Activated CD8-positive, alpha-beta memory T cell treated with anti-CD3 and anti-CD28 coated beads, Interleukin-2, amount 10 ng/mL, durations not matched to agents 7 days and 5 days (primary cell): ENCODE data around the gene VPS37B. TPM values are rescaled to one million over a fixed set of nuclear protein-coding genes. Genes with fewer than 3 reads are reported as not detected.

ENCODE experiments used
- ATAC-seq: fragments of 150-1000 bp; cut with Tn5 transposase; one replicate; pipeline ENCODE4 v1.10.0; 2021; ENCODE audit warnings: moderate library complexity
- CTCF ChIA-PET: fragments of 350-600 bp; sonication (Branson Sonifier 250); formaldehyde crosslinking; loops from one replicate; lab custom pipeline; 2021; ENCODE audit warnings: antibody characterized with exemption; lab: Charles Lee
- DNase-seq: peaks from one replicate; pipeline ENCODE4 v3.0.0-alpha.2; 2020
- H3K27ac Mint-ChIP-seq: one replicate; pipeline ENCODE4 v1.8.0; 2021; ENCODE audit warnings: mild to moderate bottlenecking, mixed read lengths
- H3K27me3 Mint-ChIP-seq: one replicate; pipeline ENCODE4 v1.8.0; 2021; ENCODE audit warnings: mixed read lengths
- H3K36me3 Mint-ChIP-seq: one replicate; pipeline ENCODE4 v1.8.0; 2021; ENCODE audit warnings: mild to moderate bottlenecking, mixed read lengths
- H3K4me1 Mint-ChIP-seq: one replicate; pipeline ENCODE4 v1.8.0; 2021; ENCODE audit warnings: mixed read lengths
- H3K4me3 Mint-ChIP-seq: one replicate; pipeline ENCODE4 v1.8.0; 2021; ENCODE audit warnings: mild to moderate bottlenecking, moderate library complexity, mixed read lengths
- H3K9me3 Mint-ChIP-seq: one replicate; pipeline ENCODE4 v1.8.0; 2022; ENCODE audit warnings: low read depth, mixed read lengths
- total RNA-seq, 2 experiments: library from RNA; stranded (reverse); gene quantifications; one replicate each; pipeline ENCODE4 v1.2.3, GENCODE V29; 2021

Gene VPS37B
- total RNA-seq, 2 experiments from 2014 or later, result 25.7 to 29.7 TPM

DNA sequence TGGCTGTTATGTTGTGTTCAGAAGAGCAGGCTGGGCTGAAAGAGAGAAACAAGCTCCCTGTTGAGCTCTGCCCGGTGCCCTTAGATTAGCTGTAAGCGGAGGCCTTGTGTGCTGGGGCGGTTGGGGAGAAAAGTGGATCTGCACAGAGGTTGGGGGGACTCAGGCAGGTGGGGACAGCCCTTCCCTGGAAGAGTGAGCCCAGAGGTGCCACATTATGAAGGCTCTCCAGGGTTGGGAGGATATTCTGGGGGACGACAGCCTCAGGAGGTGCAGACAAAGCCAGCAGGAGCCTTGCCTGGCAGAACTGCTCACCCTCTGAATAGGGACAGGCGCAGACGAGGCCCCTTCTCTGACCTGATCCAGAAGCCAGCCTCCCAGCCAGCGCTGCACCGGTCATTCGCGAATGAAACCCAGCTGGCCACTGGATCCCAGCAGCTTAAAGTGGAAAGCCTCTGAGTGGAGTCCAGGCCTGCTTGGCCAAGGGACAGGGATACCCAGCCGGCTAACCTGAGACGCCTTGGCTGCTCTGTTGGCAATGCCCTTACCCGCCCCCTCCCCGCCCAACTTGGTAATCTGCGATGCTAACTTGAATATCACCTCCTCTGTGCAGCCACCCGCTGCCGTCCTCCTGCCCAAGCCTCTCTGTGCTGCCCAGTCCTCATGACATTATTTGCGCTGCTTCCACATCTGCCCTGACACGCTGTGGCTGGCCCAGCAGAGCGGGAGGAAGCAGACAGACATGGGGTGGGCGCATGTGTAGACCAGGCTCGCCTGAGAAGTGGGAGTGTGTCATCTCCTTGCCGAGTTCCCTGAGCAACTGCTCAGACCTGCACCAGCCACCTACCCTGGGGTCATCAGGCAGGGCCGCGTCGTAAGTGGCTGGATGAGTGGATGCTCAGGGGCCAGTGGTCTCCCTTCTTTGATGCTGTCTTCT, 55.1 kb downstream of the VPS37B start:
- CTCF ChIA-PET, result interaction anchor here (0.8 kb wide), 1 partner anchor 46 kb away, joined by 3 read pairs; no protein-coding TSS in a partner anchor
- no peaks in the 10 kb centered on the region for H3K27me3 Mint-ChIP-seq
- no peak overlapping the region for H3K4me3 Mint-ChIP-seq
- H3K9me3 Mint-ChIP-seq, result no peaks in the 10 kb centered on the region
- H3K4me1 Mint-ChIP-seq, result peaks cover 13% of the 10 kb centered on the region
- H3K27ac Mint-ChIP-seq, result no peak overlapping the region
- ATAC-seq, result no peak
- no peak for DNase-seq
- H3K36me3 Mint-ChIP-seq, result no peaks in the 10 kb centered on the region

DNA sequence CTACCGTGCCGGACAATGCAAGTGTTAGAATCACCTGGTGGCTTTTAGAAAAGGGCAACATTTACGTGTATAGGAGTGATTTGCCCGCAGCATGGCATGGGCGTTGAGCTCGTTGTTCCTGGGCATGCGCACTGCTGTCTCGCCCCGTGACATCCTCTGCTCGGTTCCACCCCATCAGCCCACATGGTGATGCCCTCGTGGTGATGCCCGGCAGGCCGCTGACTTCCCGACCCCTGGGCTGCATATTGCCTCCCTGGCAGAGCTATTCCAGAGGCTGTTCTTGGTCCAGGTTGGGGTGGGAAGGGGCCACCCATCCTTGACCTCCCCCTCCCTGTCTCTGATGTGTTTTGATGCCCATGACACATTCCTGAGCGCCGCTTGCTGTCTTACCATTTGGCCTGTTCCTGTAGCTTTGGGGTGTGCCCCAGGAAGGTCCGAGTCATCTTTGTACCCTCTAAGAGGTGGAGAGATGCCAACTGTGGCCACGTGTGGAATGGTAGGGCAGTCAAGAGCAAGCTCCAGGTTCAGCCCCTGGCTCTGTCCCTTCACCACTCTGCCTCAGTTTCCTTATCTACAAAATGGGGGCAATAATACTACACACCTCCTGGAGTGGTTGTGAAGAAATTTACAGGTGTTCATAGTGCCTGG, 55.9 kb downstream of the VPS37B start:
- ATAC-seq, result no peak

DNA sequence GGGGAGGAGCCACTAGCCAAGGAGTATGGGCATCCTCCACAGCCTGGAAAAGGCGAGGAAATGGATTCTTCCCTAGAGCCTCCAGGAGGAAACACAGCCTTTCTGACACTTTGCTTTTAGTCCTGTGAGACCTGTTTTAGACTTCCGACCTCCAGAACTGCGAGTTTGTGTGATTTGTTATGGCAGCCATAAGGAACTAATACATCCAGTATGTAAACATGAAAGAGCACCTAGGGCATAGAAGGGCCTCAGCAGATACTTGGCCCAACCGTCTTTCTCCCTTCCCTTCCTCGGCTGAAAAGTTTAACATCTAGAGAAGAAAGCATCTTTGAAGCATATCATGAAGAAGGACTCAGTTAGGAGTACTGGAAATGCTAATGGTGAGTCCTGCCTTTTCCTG, 57.1 kb downstream of the VPS37B start:
- Mint-ChIP-seq H3K4me3 (no peak overlapping the region), H3K36me3 (peaks cover 1% of the 10 kb centered on the region), H3K4me1 (peaks cover 21% of the 10 kb centered on the region), H3K27me3 (peaks cover 9% of the 10 kb centered on the region), H3K9me3 (no peaks in the 10 kb centered on the region), H3K27ac (no peak overlapping the region)
- DNase-seq (no peak), ATAC-seq (no peak)
- CTCF ChIA-PET, result interaction anchor here (0.6 to 1.1 kb wide), 2 partner anchors 26 to 114 kb away, joined by 3 read pairs; no protein-coding TSS in a partner anchor

More for the DNA sequence above, 55.9 kb downstream of the VPS37B start:
- Mint-ChIP-seq H3K4me1 (peaks cover 13% of the 10 kb centered on the region), H3K27me3 (no peaks in the 10 kb centered on the region), H3K27ac (no peak overlapping the region), H3K36me3 (no peaks in the 10 kb centered on the region), H3K9me3 (no peaks in the 10 kb centered on the region), H3K4me3 (no peak overlapping the region)
- no peak for DNase-seq
- CTCF ChIA-PET, result interaction anchor here (0.8 kb wide), 1 partner anchor 46 kb away, joined by 3 read pairs; no protein-coding TSS in a partner anchor

DNA sequence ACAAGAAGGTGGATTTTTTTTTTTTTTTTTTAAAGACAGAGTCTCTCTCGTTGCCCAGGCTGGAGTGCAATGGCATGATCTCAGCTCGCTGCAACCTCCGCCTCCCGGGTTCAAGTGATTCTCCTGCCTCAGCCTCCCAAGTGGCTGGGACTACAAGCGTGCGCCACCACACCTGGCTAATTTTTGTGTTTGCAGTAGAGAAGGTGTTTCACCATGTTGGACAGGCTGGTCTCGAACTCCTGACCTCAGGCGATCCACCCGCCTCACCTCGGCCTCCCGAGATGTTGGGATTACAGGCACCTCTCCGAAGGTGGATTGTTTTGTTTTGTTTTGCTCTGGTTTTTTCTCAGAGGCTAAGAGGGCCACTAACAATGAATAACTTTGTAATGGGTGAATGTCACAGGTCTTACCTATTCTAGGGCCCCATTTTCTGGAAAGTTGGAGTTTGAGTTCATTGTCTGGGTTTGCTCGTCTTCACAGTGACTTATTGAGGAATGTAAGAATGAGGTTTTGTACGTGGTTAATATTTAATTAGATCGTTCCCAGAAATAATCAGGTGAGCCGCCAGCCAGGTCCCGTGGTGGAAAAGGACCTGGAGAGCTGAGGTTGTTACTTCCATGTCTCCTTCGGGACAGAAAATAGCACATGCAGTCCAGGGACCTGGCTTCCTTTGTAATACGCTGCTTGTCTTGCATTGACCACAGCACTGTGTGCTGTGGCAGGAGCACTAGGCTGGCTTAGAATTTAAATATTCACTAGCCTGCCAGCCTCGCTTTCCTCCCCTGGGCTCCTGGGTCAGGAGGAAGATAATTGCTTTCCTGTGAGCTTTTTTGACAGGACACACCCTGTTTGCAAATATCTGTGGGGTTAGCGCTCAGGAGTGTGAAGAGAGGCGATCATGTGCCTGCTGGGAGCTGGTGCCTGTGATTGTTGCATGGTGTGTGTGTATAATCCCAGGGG, 58.3 kb downstream of the VPS37B start:
- ATAC-seq (no peak), DNase-seq (no peak)
- CTCF ChIA-PET, result interaction anchor here (1.1 to 1.3 kb wide), 2 partner anchors 22 to 115 kb away, joined by 3 read pairs; no protein-coding TSS in a partner anchor
- Mint-ChIP-seq H3K27ac (no peak overlapping the region), H3K4me1 (peaks cover 23% of the 10 kb centered on the region), H3K9me3 (no peaks in the 10 kb centered on the region), H3K27me3 (peaks cover 15% of the 10 kb centered on the region), H3K4me3 (peak overlapping the region; percentile 83), H3K36me3 (peaks cover 1% of the 10 kb centered on the region)

DNA sequence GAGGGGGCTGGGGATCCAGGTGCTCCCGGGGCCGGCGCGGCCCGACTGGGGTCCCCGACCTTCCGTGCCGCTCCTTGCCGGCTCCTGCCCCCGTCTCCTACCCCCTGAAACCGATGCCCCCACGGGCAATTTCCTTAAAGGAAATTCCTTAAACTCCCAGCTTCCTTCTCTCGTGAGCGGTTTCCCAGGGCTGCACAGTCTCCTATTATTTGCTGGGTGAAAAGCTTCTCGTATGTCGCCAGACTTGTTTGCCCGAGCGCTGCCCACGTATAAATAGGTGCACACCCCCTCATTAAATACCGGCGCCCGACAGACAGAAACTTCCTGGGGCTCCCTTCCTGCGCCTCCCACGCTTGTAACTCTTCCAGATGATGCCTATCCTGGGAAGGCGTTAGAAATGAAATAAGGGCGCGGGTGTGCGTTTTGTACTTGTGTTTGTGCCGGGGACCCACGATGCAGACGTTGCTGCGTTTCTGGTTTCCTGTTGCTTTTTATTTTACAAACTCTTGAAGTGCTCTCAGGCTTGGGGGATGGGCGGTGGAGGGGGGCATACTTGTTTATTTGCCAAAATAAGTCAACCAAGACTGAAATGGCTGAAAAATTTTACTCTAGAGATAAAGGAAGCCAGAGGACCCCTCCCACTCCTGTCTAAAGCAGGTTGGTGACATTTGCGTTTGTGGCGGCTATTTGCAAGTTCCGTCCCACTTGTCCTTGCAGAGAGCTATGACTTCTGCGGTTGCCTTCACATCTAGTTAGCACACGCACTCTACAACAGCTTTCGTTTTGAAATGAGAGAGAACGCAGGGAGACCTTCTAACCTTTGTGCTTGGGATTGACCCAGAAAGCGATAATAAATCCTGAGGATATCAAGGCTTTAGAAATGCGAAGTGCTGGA, 59.6 kb downstream of the VPS37B start:
- Mint-ChIP-seq H3K36me3 (peaks cover 1% of the 10 kb centered on the region), H3K4me1 (peaks cover 23% of the 10 kb centered on the region), H3K9me3 (no peaks in the 10 kb centered on the region), H3K4me3 (peak overlapping the region; percentile 83), H3K27me3 (peaks cover 15% of the 10 kb centered on the region), H3K27ac (peak overlapping the region; percentile 83)
- CTCF ChIA-PET, result interaction anchor here (0.8 to 1.8 kb wide), 6 partner anchors 8 to 437 kb away, joined by 3 to 7 read pairs (median 3); no protein-coding TSS in a partner anchor
- peak; percentile 62 for ATAC-seq
- peak; percentile 80 for DNase-seq

DNA sequence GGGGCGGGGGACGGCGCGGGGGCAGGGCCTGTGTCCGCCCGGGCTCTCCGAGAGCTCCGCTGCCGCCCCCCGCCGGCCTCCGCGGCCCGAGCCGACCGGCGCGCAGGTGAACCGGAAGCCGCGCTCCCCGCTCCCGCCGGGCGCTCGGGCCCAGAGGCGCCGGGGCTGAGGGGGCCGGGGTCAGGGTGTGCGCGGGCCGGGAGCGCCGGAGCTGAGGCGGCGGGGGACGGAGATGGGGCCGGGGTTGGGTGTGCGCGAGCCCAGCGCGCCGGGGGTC, 60.2 kb downstream of the VPS37B start:
- DNase-seq, result no peak
- peak overlapping the region; percentile 83 for H3K4me3 Mint-ChIP-seq
- H3K9me3 Mint-ChIP-seq, result no peaks in the 10 kb centered on the region
- H3K36me3 Mint-ChIP-seq, result peaks cover 1% of the 10 kb centered on the region
- peaks cover 23% of the 10 kb centered on the region for H3K4me1 Mint-ChIP-seq
- ATAC-seq, result peak; percentile 60
- H3K27me3 Mint-ChIP-seq, result peaks cover 15% of the 10 kb centered on the region
- CTCF ChIA-PET, result interaction anchor here (0.8 to 1.8 kb wide), 6 partner anchors 8 to 436 kb away, joined by 3 to 7 read pairs (median 3); no protein-coding TSS in a partner anchor
- no peak overlapping the region for H3K27ac Mint-ChIP-seq

DNA sequence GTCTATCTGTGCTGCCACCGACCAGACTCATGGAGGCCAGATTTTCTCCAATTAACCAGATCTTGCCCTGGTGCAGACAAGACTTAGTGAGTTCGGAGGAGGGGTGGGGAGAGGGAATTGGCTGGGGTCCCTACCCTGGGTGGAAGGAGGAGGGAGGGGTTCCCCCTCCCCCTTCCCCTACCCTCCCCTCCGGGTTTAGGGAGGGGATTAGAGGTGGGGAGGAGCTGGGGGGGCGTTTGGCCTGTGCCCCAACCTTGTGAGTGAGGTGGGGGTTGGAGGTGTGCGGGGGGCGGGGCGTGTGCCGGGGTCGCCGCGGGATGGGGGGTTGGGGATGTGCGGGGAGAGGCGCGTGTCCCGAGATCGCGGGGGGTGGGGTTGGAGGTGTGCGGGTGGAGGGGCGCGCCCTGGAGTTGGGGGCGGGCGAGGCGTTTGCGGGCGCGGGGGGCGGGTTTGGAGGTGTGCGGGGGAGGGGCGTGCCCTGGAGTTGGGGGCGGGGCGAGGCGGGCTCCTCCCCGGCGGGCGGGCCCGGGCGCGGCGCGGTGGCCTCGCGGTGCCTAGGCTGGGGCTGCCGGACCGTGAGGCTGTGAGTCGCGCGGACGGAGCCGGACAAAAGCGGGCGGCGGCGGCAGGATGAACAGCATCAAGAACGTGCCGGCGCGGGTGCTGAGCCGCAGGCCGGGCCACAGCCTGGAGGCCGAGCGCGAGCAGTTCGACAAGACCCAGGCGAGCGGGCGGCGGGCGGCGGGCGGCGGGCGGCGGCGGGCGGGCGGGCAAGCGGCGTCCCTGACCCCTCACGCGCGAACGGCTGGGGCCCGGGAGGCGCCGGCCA, 60.8 kb downstream of the VPS37B start, which contains the start of gene HIP1R:
HIP1R (plus strand) TSS at position 537 of the 829 bp plus-strand sequence; CDS start at position 631, 94 bp downstream.
- H3K27ac Mint-ChIP-seq, result peak within 1 kb of the TSS; percentile 83
- peaks cover 1% of the 10 kb centered on the region for H3K36me3 Mint-ChIP-seq
- H3K4me3 Mint-ChIP-seq, result peak within 1 kb of the TSS; percentile 83

DNA sequence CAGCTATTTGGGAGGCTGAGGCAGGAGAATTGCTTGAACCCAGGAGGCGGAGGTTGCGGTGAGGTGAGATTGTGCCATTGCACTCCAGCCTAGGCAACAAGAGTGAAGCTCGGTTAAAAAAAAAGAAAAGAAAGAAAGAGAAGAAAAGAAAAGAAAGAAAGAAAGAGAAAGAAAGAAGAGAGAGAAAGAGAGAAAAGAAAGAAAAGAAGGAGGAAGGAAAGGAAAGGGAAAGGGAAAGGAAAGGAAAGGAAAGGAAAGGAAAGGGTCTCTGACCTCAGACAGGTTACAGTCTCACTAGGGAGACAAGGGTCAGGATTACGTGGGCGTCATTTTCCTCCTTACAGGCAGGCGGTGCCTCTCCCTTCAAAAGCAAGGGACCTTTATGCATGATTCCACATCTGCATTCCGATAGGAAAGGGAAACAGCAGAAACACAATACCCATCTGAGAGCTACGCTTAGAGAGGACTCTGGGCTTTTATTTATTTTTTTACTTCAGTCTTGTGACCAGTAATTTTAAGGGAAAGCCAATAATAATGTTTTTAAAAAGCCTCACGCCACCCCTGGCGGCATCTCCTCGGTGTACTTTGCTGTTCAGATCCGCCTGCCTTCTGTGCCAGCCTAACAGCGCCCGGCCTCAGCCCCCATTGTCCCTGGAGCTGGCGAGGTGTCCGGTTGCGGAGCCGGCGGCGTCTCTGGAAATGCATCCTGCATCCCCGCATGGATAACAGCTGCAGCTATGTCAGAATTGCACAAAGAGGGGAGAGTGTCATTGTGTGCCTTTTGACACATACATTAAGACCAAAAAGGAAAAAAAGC, 61.6 kb downstream of the VPS37B start:
- Mint-ChIP-seq H3K9me3 (no peaks in the 10 kb centered on the region), H3K27ac (peak overlapping the region; percentile 76), H3K36me3 (peaks cover 1% of the 10 kb centered on the region), H3K4me1 (peaks cover 23% of the 10 kb centered on the region), H3K4me3 (peak overlapping the region; percentile 80), H3K27me3 (peaks cover 22% of the 10 kb centered on the region)
- no peak for DNase-seq
- ATAC-seq, result no peak
- CTCF ChIA-PET, result interaction anchor here (0.7 to 5.3 kb wide), 5 partner anchors 16 to 143 kb away, joined by 3 to 27 read pairs (median 3); no protein-coding TSS in a partner anchor

More for the DNA sequence above, 60.8 kb downstream of the VPS37B start, which contains the start of gene HIP1R:
- DNase-seq (peak; percentile 60), ATAC-seq (peak; percentile 68)
- H3K27me3 Mint-ChIP-seq, result peaks cover 15% of the 10 kb centered on the region
- CTCF ChIA-PET, result interaction anchor here (1.1 to 5.3 kb wide), 4 partner anchors 41 to 436 kb away, joined by 3 to 27 read pairs (median 6); no protein-coding TSS in a partner anchor
- no peaks in the 10 kb centered on the region for H3K9me3 Mint-ChIP-seq
- peaks cover 23% of the 10 kb centered on the region for H3K4me1 Mint-ChIP-seq

DNA sequence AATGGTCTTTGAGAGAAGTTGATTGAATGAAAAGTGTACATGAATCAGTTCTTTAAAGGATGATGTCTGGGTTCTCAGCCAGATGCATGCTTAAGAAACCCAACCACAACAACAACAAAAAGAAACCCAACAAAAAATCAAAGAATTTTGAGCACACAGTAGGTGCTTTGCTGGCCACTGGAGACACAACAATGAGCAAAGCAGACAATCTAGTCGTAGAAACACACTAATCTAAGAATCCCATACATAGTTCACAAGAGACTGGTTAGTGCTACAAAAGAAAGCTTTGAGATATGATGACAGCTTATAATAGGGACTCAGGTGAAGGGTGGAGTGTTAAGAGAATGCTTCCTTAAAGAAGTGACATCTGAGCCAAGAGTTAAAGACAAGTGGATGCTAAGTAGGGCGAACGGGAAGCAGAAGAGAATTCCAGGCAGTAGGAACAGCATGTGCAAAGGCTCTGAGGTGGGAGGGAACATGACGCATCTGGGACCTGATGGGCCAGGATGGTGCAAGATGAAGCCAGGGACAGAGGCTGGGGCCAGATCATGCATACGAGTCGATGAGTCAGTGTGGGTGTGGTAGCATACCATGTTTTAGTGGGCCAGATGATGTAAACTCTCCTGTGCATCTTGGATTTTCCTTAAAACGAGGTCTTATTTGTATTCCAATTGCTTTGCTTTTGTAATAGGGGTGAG, 65.3 kb downstream of the VPS37B start:
- no peak for ATAC-seq
- Mint-ChIP-seq H3K27me3 (peaks cover 40% of the 10 kb centered on the region), H3K4me1 (peaks cover 10% of the 10 kb centered on the region), H3K4me3 (no peak overlapping the region), H3K36me3 (peaks cover 1% of the 10 kb centered on the region), H3K9me3 (no peaks in the 10 kb centered on the region), H3K27ac (no peak overlapping the region)
- CTCF ChIA-PET, result interaction anchor here (5.3 kb wide), 1 partner anchor 37 kb away, joined by 27 read pairs; no protein-coding TSS in a partner anchor
- DNase-seq, result no peak

DNA sequence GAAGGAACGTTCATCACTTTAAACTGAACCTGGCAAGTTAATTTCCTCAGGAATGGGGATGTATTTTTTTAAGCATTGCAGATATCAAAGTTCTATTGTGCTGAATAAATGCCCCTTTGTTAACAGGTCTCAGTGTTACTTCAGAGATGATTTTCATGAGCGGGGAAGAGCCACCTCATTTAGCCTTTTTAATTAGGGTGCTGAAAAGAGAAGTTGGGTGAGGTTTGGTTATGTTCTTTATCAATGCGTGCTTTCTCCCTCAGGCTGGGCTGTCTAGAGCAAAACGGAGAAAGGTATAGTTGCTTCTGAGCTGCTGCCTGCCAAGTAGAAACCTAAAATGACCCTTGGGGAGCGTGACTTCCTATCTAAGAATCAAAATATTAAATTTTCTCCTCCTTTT, 68.7 kb downstream of the VPS37B start:
- Mint-ChIP-seq H3K9me3 (no peaks in the 10 kb centered on the region), H3K27me3 (peaks cover 33% of the 10 kb centered on the region)
- DNase-seq, result no peak

More for the DNA sequence above, 68.7 kb downstream of the VPS37B start:
- no peak overlapping the region for H3K27ac Mint-ChIP-seq
- CTCF ChIA-PET, result interaction anchor here (1.2 to 3.2 kb wide), 3 partner anchors 9 to 74 kb away, joined by 3 to 14 read pairs (median 3); partner anchors contain the start of gene DENR
- H3K36me3 Mint-ChIP-seq, result no peaks in the 10 kb centered on the region
- no peaks in the 10 kb centered on the region for H3K4me1 Mint-ChIP-seq
- ATAC-seq, result no peak
- no peak overlapping the region for H3K4me3 Mint-ChIP-seq
